Panc1 (cell line): ENCODE results near the gene SH3BP5. TPM values are rescaled to one million over a fixed set of nuclear protein-coding genes. Genes with fewer than 3 reads are reported as not detected.

Source experiments
- ATAC-seq: fragments of 200-7000 bp; cut with Tn5 transposase; 2 replicates; pipeline ENCODE4 v1.9.1; 2020; ENCODE audit warnings: mild to moderate bottlenecking, moderate library complexity
- BruUV-seq: library from RNA; stranded (reverse); fragments of 400-500 nt; replicated peaks from 2 replicates; lab custom pipeline; 2021; lab: Mats Ljungman, UMichigan
- CTCF ChIA-PET: fragments of 300-600 bp; sonication (Branson Sonifier 250); formaldehyde crosslinking; loops from one replicate; lab custom pipeline; 2022; ENCODE audit warnings: antibody characterized with exemption; lab: Charles Lee
- POLR2A ChIA-PET: fragments of 300-600 bp; sonication (Branson Sonifier 250); formaldehyde crosslinking; loops from one replicate; lab custom pipeline; 2022; ENCODE audit warnings: antibody characterized with exemption; lab: Charles Lee
- DNase-seq: peaks from one replicate; pipeline ENCODE4 v3.0.0-alpha.2; 2010; ENCODE audit warnings: low read depth, low spot score
- H3K27ac ChIP-seq: 2 replicates; pipeline ENCODE4 v1.5.1; 2011; ENCODE audit warnings: mild to moderate bottlenecking, low read length, inconsistent platforms
- H3K27me3 ChIP-seq: fragments of 200-500 bp; sonication (Bioruptor generic); 2 replicates; pipeline ENCODE4 v1.6.0; 2014; ENCODE audit warnings: low read length, inconsistent platforms; ENCODE audit not compliant: control insufficient read depth, insufficient read depth
- H3K36me3 ChIP-seq: fragments of 200-500 bp; sonication (Bioruptor generic); 2 replicates; pipeline ENCODE4 v1.5.1; 2014; ENCODE audit warnings: inconsistent platforms, mild to moderate bottlenecking, low read length, moderate library complexity; ENCODE audit not compliant: control insufficient read depth, insufficient read depth
- H3K4me1 ChIP-seq: 2 replicates; pipeline ENCODE4 v1.5.1; 2011; ENCODE audit warnings: inconsistent platforms, mild to moderate bottlenecking, low read length, moderate library complexity; ENCODE audit not compliant: control insufficient read depth, insufficient read depth
- H3K4me3 ChIP-seq, 2 experiments: 2 replicates each; pipeline ENCODE4 v1.5.1; 2011 to 2012; ENCODE audit warnings: low read depth in 2 of 2, low read length in 2 of 2, mild to moderate bottlenecking in 2 of 2, inconsistent platforms in 1 of 2, moderate library complexity in 1 of 2
- H3K9me3 ChIP-seq: fragments of 200-500 bp; sonication (Bioruptor generic); 2 replicates; pipeline ENCODE4 v1.5.1; 2014; ENCODE audit warnings: low read depth, mild to moderate bottlenecking, inconsistent platforms, low read length, moderate library complexity; ENCODE audit not compliant: control insufficient read depth, insufficient read depth
- CTCF ChIP-seq: fragments of 450-650 bp; IDR thresholded peaks from 2 replicates; pipeline ENCODE4 v1.5.1; 2017; ENCODE audit warnings: mild to moderate bottlenecking
- POLR2AphosphoS5 ChIP-seq: IDR thresholded peaks from 2 replicates; pipeline ENCODE4 v1.6.1; 2012; ENCODE audit warnings: mild to moderate bottlenecking, low read depth, low read length, moderate library complexity
- REST ChIP-seq, 2 experiments: IDR thresholded peaks; 2 replicates each; pipeline ENCODE4 v1.6.1; 2011 to 2012; ENCODE audit warnings: low read depth in 2 of 2, control low read depth in 1 of 2, low read length in 1 of 2, mild to moderate bottlenecking in 1 of 2, moderate library complexity in 1 of 2; ENCODE audit not compliant: insufficient read depth in 1 of 2
- SIN3A ChIP-seq: IDR thresholded peaks from 2 replicates; pipeline ENCODE4 v1.6.1; 2012; ENCODE audit warnings: low read depth, mild to moderate bottlenecking, low read length, moderate library complexity, borderline replicate concordance; ENCODE audit not compliant: insufficient read depth
- TCF7L2 ChIP-seq: IDR thresholded peaks from 2 replicates; pipeline ENCODE4 v1.6.1; 2011; ENCODE audit warnings: mild to moderate bottlenecking, low read depth, low read length, inconsistent platforms
- in situ Hi-C: cut with HindIII; loops from 2 replicates; pipeline ENCODE4 v1.10.0; 2016; ENCODE audit warnings: low sequenced_read_pairs, low pct_unique_long_range_greater_than_20kb
- intact Hi-C: fragments of 100-400 bp; cut with micrococcal nuclease; formaldehyde crosslinking; loops from one replicate; pipeline ENCODE4 v1.10.0; 2022; ENCODE audit not compliant: unreplicated experiment
- total RNA-seq: library from RNA; stranded (reverse); gene quantifications from one replicate; pipeline ENCODE4 v1.2.1, GENCODE V29; 2021; ENCODE audit not compliant: unreplicated experiment

Gene SH3BP5
- total RNA-seq, 1 experiment from 2014 or later = 12.0 TPM

GRCh38 chr3:15377961-15378791 lies 45.8 kb upstream of the SH3BP5 start:
- H3K36me3 ChIP-seq = no peaks in the 10 kb centered on the region
- 0 out of 2 replicates have a peak overlapping the region, but pooled peaks have one; percentile 39 for H3K27ac ChIP-seq
- H3K9me3 ChIP-seq = no peaks in the 10 kb centered on the region
- TF ChIP-seq CTCF (peak; percentile 83), REST (IDR thresholded peaks at IDR 0.05; ENCODE audit: insufficient read depth in 1 of 2, low read depth in 2 of 2, low read length in 1 of 2) (no peak)
- POLR2A ChIA-PET = interaction anchor here (0.6 kb wide), 1 partner anchor 168 kb away, joined by 3 read pairs; no protein-coding TSS in a partner anchor
- H3K4me3 ChIP-seq = peak overlapping the region in 1 of 2 experiments; percentile 13; a peak in 1 of 4 replicates
- H3K27me3 ChIP-seq = no peaks in the 10 kb centered on the region
- intact Hi-C loops = loop anchor here (1.0 kb wide), 1 partner anchor 110 kb away; no protein-coding TSS in a partner anchor
- DNase-seq = peak; percentile 75
- peak; percentile 98 for ATAC-seq
- CTCF ChIA-PET = no interaction called here
- H3K4me1 ChIP-seq = no peaks in the 10 kb centered on the region
- no TSS peak for BruUV-seq
- in situ Hi-C loops = no loop called here

- intact Hi-C loops = no loop called here
- ChIA-PET CTCF (no interaction called here), POLR2A (no interaction called here)
- Histone ChIP-seq H3K9me3 (no peaks in the 10 kb centered on the region), H3K36me3 (no peaks in the 10 kb centered on the region), H3K4me1 (no peaks in the 10 kb centered on the region), H3K4me3 (no peak overlapping the region), H3K27me3 (no peaks in the 10 kb centered on the region), H3K27ac (no peak overlapping the region)
- DNase-seq = no peak
- no TSS peak for BruUV-seq
- in situ Hi-C loops = no loop called here
- ATAC-seq = no peak
- TF ChIP-seq REST (IDR thresholded peaks at IDR 0.05; ENCODE audit: insufficient read depth in 1 of 2, low read depth in 2 of 2, low read length in 1 of 2) (no peak), TCF7L2 (no peak), SIN3A (no peak), POLR2AphosphoS5 (no peak)
Measured at GRCh38 chr3:15375461-15376000, 43.1 kb upstream of the SH3BP5 start.
